Endothelial cell of umbilical vein (primary cell): ENCODE results near the gene S1PR4. TPM values are rescaled to one million over a fixed set of nuclear protein-coding genes. Genes with fewer than 3 reads are reported as not detected.

Experiments used
- Bru-seq: library from RNA; stranded (reverse); fragments of 400-500 nt; gene quantifications from one replicate; lab custom pipeline; 2021; lab: Mats Ljungman, UMichigan
- BruChase-seq, 2 experiments: library from RNA; stranded (reverse); fragments of 400-500 nt; gene quantifications; one replicate each; lab custom pipeline; 2021; lab: Mats Ljungman, UMichigan
- BruUV-seq: library from RNA; stranded (reverse); fragments of 400-500 nt; replicated peaks from 2 replicates; lab custom pipeline; 2021; lab: Mats Ljungman, UMichigan
- CTCF ChIA-PET: fragments of 300-600, 350-600 bp; sonication (Branson Sonifier 250); formaldehyde crosslinking; loops from one replicate; lab custom pipeline; 2021; ENCODE audit warnings: antibody characterized with exemption, inconsistent platforms; lab: Charles Lee
- POLR2A ChIA-PET: fragments of 300-600, 350-600 bp; sonication (Branson Sonifier 250); formaldehyde crosslinking; loops from one replicate; lab custom pipeline; 2021; ENCODE audit warnings: antibody characterized with exemption, inconsistent platforms; lab: Charles Lee
- DNase-seq: peaks from one replicate; pipeline ENCODE4 v3.0.0-alpha.2; 2011; ENCODE audit warnings: low read depth, low spot score
- FAIRE-seq: peaks from 2 replicates; lab custom pipeline; 2011; peaks lifted over from hg19 to GRCh38; lab: Jason Lieb, UNC
- H2AFZ ChIP-seq: 2 replicates; pipeline ENCODE4 v1.6.0; 2012; ENCODE audit warnings: low read depth, low read length, control low read depth, inconsistent platforms
- H3K27ac ChIP-seq: 2 replicates; pipeline ENCODE4 v1.5.1; 2011; ENCODE audit warnings: low read depth, mild to moderate bottlenecking, control low read depth, low read length, moderate library complexity; ENCODE audit not compliant: insufficient read depth
- H3K27me3 ChIP-seq, 2 experiments: 2 replicates each; pipeline versions ENCODE4 v1.6.0 to v1.6.1; 2011; ENCODE audit warnings: low read length in 2 of 2, mixed read lengths in 1 of 2; ENCODE audit not compliant: control insufficient read depth in 2 of 2, insufficient read depth in 2 of 2
- H3K36me3 ChIP-seq, 2 experiments: 2 replicates in 1 of 2; 3 replicates in 1 of 2; pipeline ENCODE4 v1.5.1; 2011; ENCODE audit warnings: low read length in 2 of 2, mild to moderate bottlenecking in 1 of 2, moderate library complexity in 1 of 2; ENCODE audit not compliant: control insufficient read depth in 2 of 2, insufficient read depth in 2 of 2; ENCODE audit errors: extremely low read depth in 1 of 2
- H3K4me1 ChIP-seq: 3 replicates; pipeline ENCODE4 v1.5.1; 2011; ENCODE audit warnings: mild to moderate bottlenecking, low read length; ENCODE audit not compliant: control insufficient read depth, insufficient read depth; ENCODE audit errors: extremely low read depth
- H3K4me2 ChIP-seq: 2 replicates; pipeline ENCODE4 v1.6.1; 2011; ENCODE audit warnings: low read length, control low read depth, mixed read lengths; ENCODE audit not compliant: insufficient read depth
- H3K4me3 ChIP-seq, 3 experiments: fragments of 200-600 bp in 1 of 3; sonication (generic), shearing (Covaris generic) in 1 of 3; replicated peaks in 1 of 3; 2 replicates each; pipeline ENCODE4 v1.5.1; 2011 to 2016; ENCODE audit warnings: control low read depth in 3 of 3, low read length in 3 of 3, mild to moderate bottlenecking in 2 of 3, inconsistent platforms in 1 of 3, low read depth in 1 of 3, moderate library complexity in 1 of 3; ENCODE audit not compliant: insufficient read depth in 1 of 3
- H3K79me2 ChIP-seq: 2 replicates; pipeline ENCODE4 v1.6.0; 2012; ENCODE audit warnings: low read length, inconsistent platforms; ENCODE audit not compliant: control insufficient read depth, insufficient read depth
- H3K9ac ChIP-seq: replicated peaks from 2 replicates; pipeline ENCODE3; 2011; ENCODE audit warnings: low read length, control low read depth; ENCODE audit not compliant: insufficient read depth; ENCODE audit errors: extremely low read depth
- H3K9me1 ChIP-seq: replicated peaks from 3 replicates; pipeline ENCODE4 v1.6.0; 2011; ENCODE audit warnings: mild to moderate bottlenecking, low read length; ENCODE audit not compliant: control insufficient read depth, insufficient read depth; ENCODE audit errors: extremely low read depth
- H3K9me3 ChIP-seq: replicated peaks from 2 replicates; pipeline ENCODE4 v1.5.1; 2012; ENCODE audit warnings: low read length, inconsistent platforms; ENCODE audit not compliant: control insufficient read depth, insufficient read depth
- H4K20me1 ChIP-seq: replicated peaks from 2 replicates; pipeline ENCODE3; 2011; ENCODE audit warnings: mild to moderate bottlenecking, low read length; ENCODE audit not compliant: control insufficient read depth, insufficient read depth; ENCODE audit errors: extremely low read depth
- FOS ChIP-seq: IDR thresholded peaks from 2 replicates; pipeline ENCODE4 v1.6.1; 2011; ENCODE audit warnings: mild to moderate bottlenecking, low read length, moderate library complexity, borderline replicate concordance; ENCODE audit not compliant: insufficient read depth
- POLR2A ChIP-seq: IDR thresholded peaks from 2 replicates; pipeline ENCODE4 v1.6.1; 2012; ENCODE audit warnings: low read depth, mild to moderate bottlenecking, control low read depth, low read length
- POLR2AphosphoS5 ChIP-seq: IDR thresholded peaks from 2 replicates; pipeline ENCODE4 v1.6.1; 2012; ENCODE audit warnings: low read depth, mild to moderate bottlenecking, control low read depth, low read length, moderate library complexity; ENCODE audit not compliant: insufficient read depth
- dilution Hi-C: fragments of 300-500 bp; cut with MboI; formaldehyde crosslinking; loops from one replicate; pipeline ENCODE4 v1.15.0; 2019; ENCODE audit warnings: low sequenced_read_pairs; ENCODE audit not compliant: extremely low pct_ligation_motif_present
- intact Hi-C: fragments of 100-400 bp; cut with micrococcal nuclease; formaldehyde crosslinking; loops from one replicate; pipeline ENCODE4 v1.10.0; 2022
- long read RNA-seq: library from polyadenylated mRNA; stranded (forward); transcript quantifications from one replicate; pipeline ENCODE4 v2.0.0, GENCODE V29; 2021
- polyA minus RNA-seq, 3 experiments: library from RNA; depleted of rRNA, polyadenylated mRNA; stranded (reverse); fragments of >200 nt; gene quantifications; 1 replicate in 1 of 3; 2 replicates in 2 of 3; pipeline ENCODE4 v1.2.3, GENCODE V29; 2011
- polyA plus RNA-seq, 4 experiments: library from polyadenylated mRNA; depleted of rRNA in 3 of 4; stranded (reverse) in 3 of 4; unstranded in 1 of 4; fragments of >200 nt; gene quantifications; 2 replicates each; pipeline versions ENCODE4 v1.2.1 to v1.2.3, GENCODE V29; 2011 to 2012; ENCODE audit warnings: missing spikeins in 1 of 4
- total RNA-seq: library from RNA; stranded (reverse); gene quantifications from 2 replicates; pipeline ENCODE4 v1.2.3, GENCODE V29; 2021
- TF ChIP-seq, protein P1 (sequence below), 2 donors: IDR thresholded peaks; 1 replicate in 1 of 2; 2 replicates in 1 of 2; pipeline ENCODE4 v1.5.1; 2011; ENCODE audit warnings: low read length in 2 of 2, mild to moderate bottlenecking in 2 of 2, moderate library complexity in 2 of 2, control low read depth in 1 of 2, inconsistent platforms in 1 of 2, low read depth in 1 of 2; ENCODE audit not compliant: insufficient read depth in 1 of 2; ENCODE audit errors: extremely low read depth in 1 of 2

Gene S1PR4
- total RNA-seq (1.7 and 2.2 TPM in 2 replicates), polyA plus RNA-seq (2.5 and 2.8 TPM in 2 replicates), polyA minus RNA-seq (0.91 and 1.1 TPM in 2 replicates), Bru-seq, nascent RNA (not detected), BruChase-seq, experiment 1, labeled RNA remaining after a 6-hour chase (percentile 36 among the genes with signal in this experiment), BruChase-seq, experiment 2, labeled RNA remaining after a 2-hour chase (not detected)
- polyA plus RNA-seq (2011; cell fraction: cytosol; rRNA removed), result 0.76 and 0.97 TPM in 2 replicates
- 0.12 and 0.25 TPM in 2 replicates for polyA plus RNA-seq (2011; cell fraction: nucleus; rRNA removed)
- 0.39 and 0.86 TPM in 2 replicates for polyA plus RNA-seq (2012)
- polyA minus RNA-seq (2011; cell fraction: cytosol; rRNA and poly(A)+ RNA removed), result not detected
- 1.6 TPM in 1 of 2 replicates, not detected in the other for polyA minus RNA-seq (2011; cell fraction: nucleus; rRNA and poly(A)+ RNA removed)
- long read RNA-seq, partial matches to known transcripts, result 0 of 3 reads
- long read RNA-seq, other reads (novel, unspliced or antisense), result 0 of 3 reads

- POLR2A ChIA-PET, result no interaction called here
- CTCF ChIA-PET, result interaction anchor here (1.3 kb wide), 1 partner anchor 49 kb away, joined by 4 read pairs; no protein-coding TSS in a partner anchor
Observed at GRCh38 chr19:3178377-3178972, at the start of gene S1PR4. Gene S1PR4 (plus strand): TSS chr19:3178769. CDS start chr19:3178793, 24 bp downstream.

GRCh38 chr19:3129112-3129511, 49.5 kb upstream of the S1PR4 start:
- Histone ChIP-seq H3K4me3 (no peak overlapping the region), H3K4me2 (no peak overlapping the region), H3K79me2 (no peaks in the 10 kb centered on the region), H3K27me3 (no peaks in the 10 kb centered on the region), H2AFZ (no peak overlapping the region), H3K9me3 (no peaks in the 10 kb centered on the region), H3K4me1 (no peaks in the 10 kb centered on the region), H3K36me3 (no peaks in the 10 kb centered on the region), H4K20me1 (no peaks in the 10 kb centered on the region), H3K9me1 (no peaks in the 10 kb centered on the region), H3K9ac (no peak overlapping the region), H3K27ac (no peak overlapping the region)
- ChIA-PET POLR2A (interaction anchor here (1.7 kb wide), 1 partner anchor 13 kb away, joined by 5 read pairs; no protein-coding TSS in a partner anchor), CTCF (interaction anchor here (0.6 to 5.9 kb wide), 38 partner anchors 8 to 481 kb away, joined by 3 to 177 read pairs (median 5); partner anchors contain the start of genes NCLN and S1PR4)
- dilution Hi-C loops (no loop called here), intact Hi-C loops (loop anchor here (1.0 kb wide), 2 partner anchors 13 to 34 kb away; no protein-coding TSS in a partner anchor)
- TF ChIP-seq, protein P1, sequence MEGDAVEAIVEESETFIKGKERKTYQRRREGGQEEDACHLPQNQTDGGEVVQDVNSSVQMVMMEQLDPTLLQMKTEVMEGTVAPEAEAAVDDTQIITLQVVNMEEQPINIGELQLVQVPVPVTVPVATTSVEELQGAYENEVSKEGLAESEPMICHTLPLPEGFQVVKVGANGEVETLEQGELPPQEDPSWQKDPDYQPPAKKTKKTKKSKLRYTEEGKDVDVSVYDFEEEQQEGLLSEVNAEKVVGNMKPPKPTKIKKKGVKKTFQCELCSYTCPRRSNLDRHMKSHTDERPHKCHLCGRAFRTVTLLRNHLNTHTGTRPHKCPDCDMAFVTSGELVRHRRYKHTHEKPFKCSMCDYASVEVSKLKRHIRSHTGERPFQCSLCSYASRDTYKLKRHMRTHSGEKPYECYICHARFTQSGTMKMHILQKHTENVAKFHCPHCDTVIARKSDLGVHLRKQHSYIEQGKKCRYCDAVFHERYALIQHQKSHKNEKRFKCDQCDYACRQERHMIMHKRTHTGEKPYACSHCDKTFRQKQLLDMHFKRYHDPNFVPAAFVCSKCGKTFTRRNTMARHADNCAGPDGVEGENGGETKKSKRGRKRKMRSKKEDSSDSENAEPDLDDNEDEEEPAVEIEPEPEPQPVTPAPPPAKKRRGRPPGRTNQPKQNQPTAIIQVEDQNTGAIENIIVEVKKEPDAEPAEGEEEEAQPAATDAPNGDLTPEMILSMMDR (IDR thresholded peaks at IDR 0.05; ENCODE audit: extremely low read depth in 1 of 2, insufficient read depth in 1 of 2, low read depth in 1 of 2, low read length in 2 of 2), result peak; percentile 33 to 36
- TF ChIP-seq FOS, result no peak
- no TSS peak for BruUV-seq
- peak; percentile 74 for DNase-seq
- peak; percentile 85 for FAIRE-seq

More at GRCh38 chr19:3178377-3178972, at the start of gene S1PR4:
- no peak for FAIRE-seq
- Histone ChIP-seq H3K4me2 (no peak within 1 kb of the TSS), H2AFZ (peak within 1 kb of the TSS; percentile 54), H3K27me3 (no peaks in the 10 kb centered on the region), H3K9me1 (no peaks in the 10 kb centered on the region), H4K20me1 (no peaks in the 10 kb centered on the region), H3K4me1 (peaks cover 6% of the 10 kb centered on the region), H3K4me3 (no peak within 1 kb of the TSS), H3K27ac (no peak within 1 kb of the TSS), H3K79me2 (no peaks in the 10 kb centered on the region), H3K36me3 (no peaks in the 10 kb centered on the region), H3K9ac (no peak within 1 kb of the TSS), H3K9me3 (no peaks in the 10 kb centered on the region)
- dilution Hi-C loops (no loop called here), intact Hi-C loops (no loop called here)
- peak; percentile 35 for DNase-seq
- TF ChIP-seq POLR2AphosphoS5, result peak; percentile 29
- TF ChIP-seq POLR2A, result no peak
- BruUV-seq, result no TSS peak
